ENCODE measurements around the gene RABGAP1L.
"Not testable (repeated sequence)": the region's sequence is repeated elsewhere in the genome, so short reads cannot be mapped to it uniquely, and the experiment has no call there.

Gene RABGAP1L

DNA sequence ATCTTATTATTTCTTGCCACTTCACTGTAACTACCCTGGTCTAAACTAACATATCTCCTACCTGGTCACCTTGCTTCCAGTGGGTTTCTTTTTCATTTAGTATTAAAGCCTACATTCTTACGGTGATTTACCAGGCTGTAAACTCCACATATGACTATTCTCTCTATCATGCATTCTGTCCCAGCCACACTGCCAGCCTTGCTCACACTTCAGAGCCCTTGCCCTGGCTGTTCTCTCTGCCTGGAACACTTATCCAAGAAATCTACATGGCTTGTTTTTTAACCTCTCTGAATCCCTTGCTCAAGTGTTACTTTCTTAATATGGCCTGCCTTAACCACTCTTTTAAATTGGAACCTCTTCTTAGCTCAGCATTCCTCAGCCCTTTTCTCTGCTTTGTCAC lies 501.2 kb downstream of the RABGAP1L start:
- no peak for DNase-seq (ENCODE audit: low spot score)

DNA sequence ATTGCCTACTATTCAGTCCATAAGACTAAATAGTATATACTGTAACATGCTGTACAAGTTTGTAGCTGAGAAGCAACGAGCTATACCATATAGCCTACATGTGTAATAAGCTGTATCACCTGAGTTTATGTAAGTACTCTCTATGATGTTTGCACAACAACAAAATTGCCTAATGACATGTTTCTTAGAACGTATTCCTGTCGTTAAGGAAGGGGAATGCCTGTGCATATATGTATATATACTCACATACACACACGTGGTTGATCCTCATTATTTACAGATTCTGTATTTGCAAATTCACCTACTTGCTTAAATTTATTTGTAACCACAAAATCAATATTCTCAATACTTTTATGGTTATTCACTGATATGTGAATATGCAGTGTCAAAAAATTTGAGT lies 504.0 kb downstream of the RABGAP1L start:
- no peak for DNase-seq (ENCODE audit: low spot score)

DNA sequence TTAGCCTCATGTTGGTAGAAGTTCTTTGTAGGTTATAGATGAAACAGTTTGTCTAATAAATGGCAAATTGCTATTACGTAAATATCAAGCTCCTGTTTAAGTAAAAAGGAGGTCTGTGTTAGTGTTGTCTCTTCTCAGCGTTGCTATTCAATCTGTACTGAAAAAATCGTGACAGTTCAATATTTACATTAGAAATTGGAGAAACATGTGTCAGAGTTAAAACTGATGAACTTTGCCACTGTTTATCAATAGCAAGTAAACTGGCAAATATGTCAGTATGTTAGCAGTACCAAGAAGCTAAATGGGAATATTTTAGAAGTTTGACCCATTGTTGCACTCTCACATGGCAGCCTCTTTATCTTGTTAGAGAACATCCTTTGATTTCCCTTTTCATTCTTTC lies 506.9 kb downstream of the RABGAP1L start:
- DNase-seq (ENCODE audit: low spot score) = no peak

DNA sequence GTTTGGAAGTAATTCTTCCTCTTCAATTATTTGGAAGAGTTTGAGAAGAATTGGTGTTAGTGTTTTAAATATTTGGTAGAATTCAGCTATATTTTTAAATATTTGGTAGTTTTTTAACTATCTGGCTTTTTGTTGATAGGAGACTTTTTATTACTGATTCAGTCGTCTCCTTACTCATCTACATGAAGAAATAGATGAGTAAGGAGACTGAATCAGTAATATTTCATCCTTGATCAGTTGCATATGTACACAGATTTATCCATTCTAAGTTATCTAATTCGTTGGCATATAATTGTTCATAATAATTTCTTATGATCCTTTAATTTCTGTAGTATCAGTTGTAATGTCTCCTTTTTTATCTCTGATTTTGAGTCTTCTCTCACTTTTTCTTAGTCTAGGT lies 512.5 kb downstream of the RABGAP1L start:
- DNase-seq (ENCODE audit: low spot score) = no peak

DNA sequence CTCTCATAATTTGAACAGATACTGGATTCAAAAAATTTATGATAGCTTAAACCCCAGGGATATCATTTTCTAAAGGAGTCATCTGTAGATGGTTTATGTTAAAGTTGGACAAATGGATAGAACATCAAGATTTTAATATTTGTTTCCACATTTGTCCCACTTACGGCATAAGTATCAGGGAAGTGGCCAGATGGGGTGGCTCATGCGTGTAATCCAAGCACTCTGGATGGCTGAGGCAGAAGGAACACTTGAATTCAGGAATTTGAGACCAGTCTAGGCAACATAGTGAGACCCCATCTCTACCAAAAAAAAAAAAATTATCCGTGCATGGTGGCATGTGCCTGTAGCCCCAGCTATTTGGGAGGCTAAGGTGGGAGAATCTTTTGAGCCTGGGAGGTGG lies 517.5 kb downstream of the RABGAP1L start:
- peak; percentile 83 for DNase-seq (ENCODE audit: low spot score)

DNA sequence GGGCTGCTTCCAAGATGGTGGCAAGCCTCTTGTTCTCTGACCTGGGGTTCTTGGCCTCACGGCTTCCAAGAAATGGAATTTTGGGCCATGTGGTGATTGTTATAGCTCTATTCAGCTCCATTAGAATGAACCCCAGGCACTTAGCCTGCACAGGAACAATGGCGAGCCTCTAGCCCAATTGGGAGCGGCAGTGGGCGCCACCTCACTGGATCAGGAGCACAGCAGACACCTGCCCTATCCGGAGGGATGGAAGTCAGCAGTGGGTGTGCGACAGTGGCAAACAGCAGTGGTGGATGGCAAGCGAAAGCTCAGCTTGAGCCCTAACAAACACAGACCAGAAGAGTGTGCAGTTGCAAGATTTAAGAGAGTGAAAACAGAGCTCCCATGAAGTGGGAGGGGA lies 519.3 kb downstream of the RABGAP1L start:
- DNase-seq (ENCODE audit: low spot score) = no peak

DNA sequence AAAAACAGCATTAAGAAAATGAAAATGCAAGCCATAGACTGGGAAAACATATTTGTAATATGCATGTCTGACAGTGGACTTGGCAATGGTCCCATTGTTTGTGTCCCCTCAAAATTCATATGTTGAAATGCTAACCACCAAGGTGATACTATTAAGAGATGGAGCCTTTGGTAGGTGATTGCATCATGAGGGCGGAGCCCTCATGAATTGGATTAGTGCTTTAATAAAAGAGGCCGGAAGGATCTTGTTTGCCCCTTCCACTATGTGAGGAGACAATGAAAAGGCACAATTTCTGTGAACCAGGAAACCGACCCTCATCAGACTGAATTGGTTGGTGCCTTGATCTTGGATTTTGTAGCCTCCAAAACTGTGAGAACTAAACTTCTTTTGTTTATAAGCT lies 520.8 kb downstream of the RABGAP1L start:
- no peak for DNase-seq (ENCODE audit: low spot score)

DNA sequence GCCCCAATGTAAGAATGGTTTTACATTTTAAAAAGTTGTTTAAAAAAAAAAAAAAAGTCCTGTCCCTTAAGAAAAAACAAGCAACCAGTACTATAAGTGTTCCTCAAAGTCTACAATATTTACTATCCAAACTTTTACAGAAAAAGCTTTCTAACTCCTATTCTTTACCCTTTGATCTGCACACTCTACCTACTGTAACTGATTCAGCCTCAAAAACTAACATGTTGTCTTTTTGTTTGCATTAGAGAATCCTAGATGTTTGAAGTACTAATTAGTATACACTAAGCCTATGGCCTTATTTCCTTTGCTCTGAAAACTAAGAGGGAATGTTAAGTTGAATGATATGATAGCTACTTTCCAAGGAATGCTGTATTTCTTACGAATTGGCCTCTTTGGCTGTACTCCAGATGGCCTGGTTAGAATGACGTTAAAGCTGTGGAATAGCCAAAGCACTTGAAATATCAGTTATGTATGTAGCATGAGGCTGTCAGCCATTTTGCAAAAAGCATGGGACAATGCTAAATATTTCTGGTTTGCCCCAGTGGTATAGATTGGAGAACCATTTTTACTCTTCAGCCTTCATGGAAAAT lies 523.2 kb downstream of the RABGAP1L start:
- no peak for DNase-seq (ENCODE audit: low spot score)

DNA sequence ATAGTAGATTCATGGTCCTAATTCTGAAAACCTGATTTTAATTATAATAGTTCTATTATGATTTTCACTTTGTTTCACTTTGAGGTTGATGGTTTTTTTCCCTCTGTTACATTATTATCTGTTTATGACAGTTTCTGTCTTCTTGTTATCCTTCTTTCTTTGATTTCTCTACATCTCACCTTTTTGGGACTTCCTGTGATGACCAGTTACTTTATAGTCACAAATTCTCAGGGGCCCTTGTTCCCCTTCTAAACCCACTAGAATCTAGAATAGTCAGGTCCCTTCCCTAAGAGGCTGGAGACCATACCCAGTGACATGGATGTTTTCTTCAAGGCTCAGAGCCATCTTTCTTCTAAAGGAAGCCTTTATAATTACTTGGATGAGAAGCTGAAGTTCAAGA lies 526.9 kb downstream of the RABGAP1L start:
- DNase-seq (ENCODE audit: low spot score) = no peak

DNA sequence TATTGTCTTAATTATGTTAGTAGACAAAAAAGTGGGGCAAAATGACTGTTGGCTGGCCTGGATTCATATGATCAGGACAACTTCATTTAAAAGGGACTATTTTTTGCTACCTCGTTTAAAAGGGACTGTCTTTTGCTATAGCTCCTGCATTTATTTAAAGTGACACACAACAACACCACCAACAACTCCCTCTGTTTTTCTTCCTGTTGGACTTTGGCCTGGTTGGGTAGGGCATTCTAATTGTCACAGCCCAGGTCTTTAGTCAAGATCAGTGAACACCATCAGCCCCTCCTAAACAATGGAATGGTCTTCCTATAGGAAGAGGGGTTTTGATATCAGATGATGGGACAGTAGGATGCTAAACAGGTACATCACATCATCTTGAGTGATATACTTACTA lies 530.2 kb downstream of the RABGAP1L start:
- no peak for DNase-seq (ENCODE audit: low spot score)

DNA sequence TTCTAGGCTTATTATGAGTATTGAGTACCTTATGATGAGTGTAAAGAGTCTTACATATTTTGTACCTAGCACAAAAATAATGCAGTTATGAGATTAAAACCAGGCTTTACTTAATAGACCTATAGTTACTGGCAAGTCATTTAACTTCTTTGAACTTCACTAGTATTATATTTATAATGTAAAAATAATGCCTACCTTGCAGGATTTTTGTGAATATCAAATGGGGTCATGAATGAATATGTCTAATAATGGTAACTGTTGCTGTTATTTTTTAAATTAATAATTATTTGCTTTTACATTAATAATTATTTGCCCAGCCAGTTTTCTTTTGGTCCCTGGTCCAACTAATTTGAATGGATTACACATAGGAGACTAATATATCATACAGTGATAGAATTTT lies 530.9 kb downstream of the RABGAP1L start:
- DNase-seq (ENCODE audit: low spot score) = no peak

DNA sequence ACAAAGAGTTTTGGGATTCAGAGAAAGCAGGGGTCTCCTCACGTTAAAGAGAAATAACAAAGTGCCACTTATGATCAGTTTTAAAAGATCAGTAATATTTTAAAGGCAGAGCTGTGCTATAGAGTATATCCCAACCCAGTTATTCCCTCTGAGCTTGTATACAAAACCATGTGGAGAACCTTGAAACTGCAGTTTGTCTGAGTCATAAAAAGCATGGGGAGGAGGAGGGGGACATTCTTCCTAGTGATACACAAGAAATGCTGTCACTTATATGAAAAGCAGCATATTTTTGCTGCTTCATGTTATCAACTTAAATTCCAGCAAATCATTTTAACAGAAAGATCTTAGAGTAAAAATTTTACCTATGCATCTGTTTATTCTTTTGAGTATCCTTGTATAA lies 533.0 kb downstream of the RABGAP1L start:
- DNase-seq (ENCODE audit: low spot score) = no peak

DNA sequence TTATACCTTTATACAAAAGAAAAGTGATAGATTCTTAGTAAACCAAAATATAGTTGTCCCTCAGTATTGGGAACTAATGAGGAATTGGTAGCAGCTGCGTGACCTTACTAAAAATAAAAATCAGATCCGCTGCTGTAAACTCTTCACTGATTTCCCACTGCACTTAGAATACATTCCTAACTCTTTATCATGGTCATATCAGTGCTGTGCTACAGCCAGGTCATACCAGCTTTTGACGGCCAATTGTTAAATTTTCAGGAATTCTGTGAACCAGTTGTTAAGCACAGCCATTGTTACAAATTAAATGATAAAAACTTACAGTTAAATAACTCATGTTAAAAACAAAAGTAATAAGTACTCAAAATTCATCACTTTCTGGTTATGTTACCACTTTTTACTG lies 533.8 kb downstream of the RABGAP1L start:
- DNase-seq (ENCODE audit: low spot score) = no peak

DNA sequence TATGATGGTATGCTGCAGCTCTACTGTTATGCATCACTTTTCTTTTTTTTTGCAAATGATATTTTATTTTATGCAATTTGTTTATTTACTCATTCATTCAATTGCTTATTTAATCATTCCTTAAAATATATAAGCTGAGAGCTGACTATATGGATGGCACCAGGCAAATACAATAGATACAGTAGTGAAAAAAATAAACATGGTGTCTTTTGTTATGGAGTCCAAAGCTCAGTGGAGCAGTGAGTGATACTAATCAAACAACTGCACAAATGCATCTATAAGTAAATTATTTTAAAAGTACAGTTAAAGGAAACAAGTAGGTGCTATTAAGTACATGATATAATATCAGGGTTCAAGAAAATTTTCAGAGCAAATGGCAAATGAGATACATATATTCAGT lies 534.2 kb downstream of the RABGAP1L start:
- not testable (repeated sequence) for DNase-seq (ENCODE audit: low spot score)

DNA sequence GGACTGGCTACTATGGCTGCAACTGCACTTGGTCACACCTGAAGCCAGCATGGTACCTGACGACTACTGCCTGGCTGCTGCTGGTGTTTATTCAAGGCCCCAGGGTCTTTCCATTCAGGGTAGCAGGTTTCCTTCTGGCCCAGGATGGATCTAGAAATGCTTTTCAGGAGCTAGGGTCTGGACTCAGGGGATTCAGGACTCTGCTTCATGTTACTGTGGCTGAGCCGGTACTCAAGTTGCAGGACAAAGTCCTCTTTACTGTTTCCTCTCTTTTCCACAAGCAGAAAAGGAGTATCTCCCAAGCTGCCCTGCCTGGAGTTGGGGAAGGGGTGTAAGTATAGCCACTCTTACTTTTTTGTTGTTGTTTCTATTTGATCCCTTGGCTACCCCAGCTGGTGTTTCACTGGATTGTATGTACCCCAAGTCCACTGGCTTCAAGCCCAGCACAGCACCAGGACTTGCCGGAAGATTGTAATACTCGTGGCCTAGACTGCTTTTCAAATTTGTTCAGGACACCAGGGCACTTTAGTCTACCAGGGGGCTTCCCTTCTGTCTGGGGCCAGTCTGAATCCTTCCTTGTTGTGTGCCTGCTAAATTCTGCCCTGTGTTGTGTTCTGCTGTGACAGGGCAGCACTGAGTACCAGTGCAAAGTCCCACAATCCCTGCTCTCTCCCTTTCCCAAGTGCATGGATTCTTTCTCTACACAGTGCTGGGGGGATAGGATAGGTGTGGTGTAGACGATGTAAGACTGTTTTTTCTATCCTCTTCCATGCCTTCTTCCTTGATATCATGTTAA lies 536.9 kb downstream of the RABGAP1L start:
- DNase-seq (ENCODE audit: low spot score) = no peak

DNA sequence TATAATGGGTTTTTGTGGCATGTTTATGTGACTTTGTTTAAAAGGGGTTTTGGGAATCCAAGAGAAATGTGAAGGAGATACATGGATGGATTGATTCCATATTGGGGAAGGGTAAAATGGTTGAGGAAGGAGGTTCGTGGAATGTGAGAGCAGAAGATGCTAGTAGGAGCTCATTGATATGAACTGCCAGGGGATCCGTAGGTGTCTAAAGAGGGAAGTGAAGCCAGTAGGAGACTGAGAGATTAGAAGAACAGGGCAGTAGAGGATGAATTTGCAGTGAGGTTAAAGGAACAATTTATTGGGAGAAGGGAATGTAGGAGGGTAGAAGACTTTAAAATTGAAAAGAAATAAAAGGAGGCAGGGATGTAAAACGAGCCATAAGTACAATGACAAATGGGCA lies 541.0 kb downstream of the RABGAP1L start:
- DNase-seq (ENCODE audit: low spot score) = no peak

DNA sequence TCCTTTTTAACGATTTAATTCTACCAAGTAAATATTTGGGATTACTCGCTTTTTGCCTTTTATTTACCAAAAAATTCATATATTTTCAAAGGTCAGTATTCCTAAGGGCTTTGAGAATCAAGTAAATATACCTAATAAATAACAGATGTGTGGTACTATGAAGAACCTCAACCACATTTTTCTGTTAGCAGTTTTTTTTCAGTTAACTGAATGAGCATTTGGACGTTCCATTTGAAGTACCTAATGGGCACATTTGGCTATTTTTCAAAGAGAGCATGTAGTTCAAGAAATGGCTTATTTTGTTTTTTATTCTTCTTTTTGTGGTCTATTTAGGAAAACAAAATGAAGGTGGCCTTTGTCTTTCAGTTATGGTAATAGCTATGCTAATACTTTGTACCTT lies 541.5 kb downstream of the RABGAP1L start:
- no peak for DNase-seq (ENCODE audit: low spot score)

DNA sequence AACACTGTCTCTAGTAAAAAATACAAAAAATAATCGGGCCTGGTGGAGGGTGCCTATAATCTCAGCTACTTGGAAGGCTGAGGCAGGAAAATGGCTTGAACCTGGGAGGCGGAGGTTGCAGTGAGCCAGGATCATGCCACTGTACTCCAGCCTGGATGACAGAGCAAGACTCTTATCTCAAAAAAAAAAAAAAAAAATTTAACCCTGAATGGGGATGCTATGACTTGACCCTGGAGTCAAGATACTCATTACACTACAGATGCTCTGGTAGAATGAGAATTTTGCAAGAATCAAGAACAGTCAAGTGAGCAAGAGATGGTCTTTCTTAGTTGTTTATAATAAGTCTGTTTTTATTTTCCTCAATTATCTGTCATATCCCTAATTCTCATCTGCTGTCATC lies 542.2 kb downstream of the RABGAP1L start:
- no peak for DNase-seq (ENCODE audit: low spot score)

DNA sequence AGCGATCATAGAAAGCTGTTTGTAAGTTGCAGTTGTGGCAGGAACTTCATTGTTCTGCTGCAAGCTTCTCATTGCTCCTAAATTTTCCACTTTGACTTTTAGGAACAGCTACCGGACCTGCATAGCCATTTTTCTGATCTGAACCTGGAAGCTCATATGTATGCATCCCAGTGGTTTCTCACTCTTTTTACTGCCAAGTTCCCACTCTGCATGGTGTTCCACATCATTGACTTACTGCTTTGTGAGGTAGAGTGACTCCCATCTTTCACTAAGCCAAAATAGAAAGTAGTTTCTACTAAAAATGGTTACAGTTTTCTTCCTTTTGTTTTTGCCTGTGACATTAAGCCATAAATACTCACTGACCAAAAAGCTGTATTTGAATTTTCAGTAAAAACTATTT lies 542.7 kb downstream of the RABGAP1L start:
- no peak for DNase-seq (ENCODE audit: low spot score)

DNA sequence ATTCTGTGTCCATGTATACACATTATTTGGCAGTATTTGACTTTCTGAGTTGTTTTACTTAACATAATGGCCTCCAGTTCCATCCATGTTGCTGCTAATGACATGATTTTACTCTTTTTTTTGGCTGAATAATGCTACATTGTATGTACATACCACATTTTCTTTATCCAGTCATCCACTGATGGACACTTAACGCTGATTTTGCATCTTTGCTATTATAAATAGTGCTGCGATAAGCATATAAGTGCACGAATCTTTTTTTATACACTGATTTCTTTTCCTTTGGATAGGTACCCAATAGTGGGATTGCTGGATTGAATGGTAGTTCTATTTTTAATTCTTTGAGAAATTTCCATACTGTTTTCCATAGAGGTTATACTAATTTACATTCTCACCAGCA lies 544.0 kb downstream of the RABGAP1L start:
- no peak for DNase-seq (ENCODE audit: low spot score)

DNA sequence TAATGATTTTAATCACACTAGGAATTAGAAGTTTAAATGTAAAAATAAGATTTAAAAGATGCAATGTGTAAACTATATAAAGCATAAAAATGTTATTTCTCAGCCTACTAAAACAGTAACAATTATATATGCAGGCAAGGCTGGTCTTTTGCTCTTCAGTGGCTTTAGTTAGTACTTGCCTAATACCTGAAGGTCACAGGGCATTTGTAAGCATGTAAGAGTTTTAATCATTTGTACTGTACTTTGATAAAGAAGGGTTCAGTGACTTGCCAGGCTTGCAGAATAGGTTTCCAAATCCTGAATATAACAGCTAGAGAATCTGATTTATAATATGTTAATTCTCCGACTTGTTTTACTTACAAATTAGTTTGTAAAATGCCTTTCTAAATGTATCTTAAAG lies 545.0 kb downstream of the RABGAP1L start:
- DNase-seq (ENCODE audit: low spot score) = no peak

DNA sequence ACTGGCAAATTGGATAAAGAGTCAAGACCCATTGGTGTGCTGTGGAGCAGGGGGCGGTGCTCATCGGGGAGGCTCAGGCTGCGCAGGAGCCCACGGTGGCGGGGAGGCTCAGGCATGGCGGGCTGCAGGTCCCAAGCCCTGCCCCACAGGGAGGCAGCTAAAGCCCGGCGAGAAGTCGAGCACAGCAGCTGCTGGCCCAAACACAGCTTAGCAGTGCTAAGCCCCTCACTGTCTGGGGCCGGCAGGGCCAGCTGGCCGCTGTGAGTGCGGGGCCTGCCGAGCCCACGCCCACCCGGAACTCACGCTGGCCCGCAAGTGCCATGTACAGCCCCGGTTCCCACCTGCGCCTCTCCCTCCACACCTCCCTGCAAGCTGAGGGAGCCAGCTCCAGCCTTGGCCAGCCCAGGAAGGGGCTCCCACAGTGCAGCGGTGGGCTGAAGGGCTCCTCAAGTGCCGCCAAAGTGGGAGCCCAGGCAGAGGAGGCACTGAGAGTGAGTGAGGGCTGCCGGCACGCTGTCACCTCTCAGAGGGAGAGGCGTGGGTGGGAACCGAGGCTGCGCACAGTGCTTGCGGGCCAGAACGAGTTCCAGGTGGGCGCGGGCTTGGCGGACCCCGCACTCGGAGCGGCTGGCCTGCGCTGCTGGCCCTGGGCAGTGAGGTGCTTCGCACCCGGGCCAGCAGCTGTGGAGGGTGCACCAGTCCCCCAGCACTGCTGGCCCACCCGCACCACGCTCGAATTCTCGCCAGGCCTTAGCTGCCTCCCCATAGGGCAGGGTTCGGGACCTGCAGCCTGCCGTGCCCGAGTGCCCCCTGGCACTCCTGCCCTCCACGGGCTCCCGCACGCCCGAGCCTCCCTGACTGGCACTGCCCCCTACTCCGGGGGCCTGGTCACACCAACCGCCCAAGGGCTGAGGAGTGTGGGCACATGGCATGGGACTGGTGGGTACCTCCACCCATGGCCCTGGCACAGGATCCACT lies 551.8 kb downstream of the RABGAP1L start:
- no peak for DNase-seq (ENCODE audit: low spot score)

DNA sequence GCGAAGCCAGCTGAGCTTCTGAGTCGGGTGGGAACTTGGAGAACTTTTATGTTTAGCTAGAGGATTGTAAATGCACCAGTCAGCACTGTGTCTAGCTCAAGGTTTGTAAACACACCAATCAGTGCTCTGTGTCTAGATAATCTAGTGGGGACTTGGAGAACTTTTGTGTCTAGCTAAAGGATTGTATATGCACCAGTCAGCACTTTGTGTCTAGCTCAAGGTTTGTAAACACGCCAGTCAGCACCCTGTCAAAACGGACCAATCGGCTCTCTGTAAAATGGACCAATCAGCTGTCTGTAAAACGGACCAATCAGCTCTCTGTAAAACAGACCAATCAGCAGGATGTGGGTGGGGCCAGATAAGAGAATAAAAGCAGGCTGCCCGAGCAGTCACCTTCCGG lies 552.5 kb downstream of the RABGAP1L start:
- DNase-seq (ENCODE audit: low spot score) = not testable (repeated sequence)
